Colonic mucosa (tissue), 4 donors: Measurements from ENCODE around the gene ZNF574. TPM values are rescaled to one million over a fixed set of nuclear protein-coding genes. Genes with fewer than 3 reads are reported as not detected.

Source experiments
- DNase-seq: peaks from one replicate; pipeline ENCODE4 v3.0.0-alpha.2; 2020
- H3K27ac ChIP-seq: fragments of 200-600 bp; one replicate; pipeline ENCODE4 v1.8.0; 2021
- H3K27me3 ChIP-seq: fragments of 200-600 bp; one replicate; pipeline ENCODE4 v1.8.0; 2021
- H3K36me3 ChIP-seq: fragments of 200-600 bp; one replicate; pipeline ENCODE4 v1.8.0; 2021
- H3K4me1 ChIP-seq: fragments of 200-600 bp; one replicate; pipeline ENCODE4 v1.8.0; 2021; ENCODE audit warnings: mild to moderate bottlenecking
- H3K4me3 ChIP-seq: fragments of 200-600 bp; one replicate; pipeline ENCODE4 v1.8.0; 2021
- H3K9ac ChIP-seq, 2 donors: one replicate each; pipeline ENCODE4 v1.7.0; 2013; ENCODE audit warnings: control low read depth in 2 of 2, low read depth in 2 of 2, low read length in 2 of 2
- H3K9me3 ChIP-seq: fragments of 200-600 bp; one replicate; pipeline ENCODE4 v1.8.0; 2021
- intact Hi-C: fragments of 100-400 bp; cut with DNase I; formaldehyde crosslinking; loops from one replicate; pipeline ENCODE4 v1.14.1; 2022
- total RNA-seq, 2 donors: library from RNA; stranded (reverse); fragmentation: NEBNext Ultra II Directional in 1 of 2; extraction: Animal tissue kit (Norgen Biotek cat#: 25700) in 1 of 2; gene quantifications; one replicate each; pipeline ENCODE4 v1.2.1, GENCODE V29; 2021
- TF ChIP-seq, protein P1 (sequence below): fragments of 200-600 bp; IDR thresholded peaks from one replicate; pipeline ENCODE4 v1.8.0; 2022; ENCODE audit warnings: antibody characterized with exemption, mild to moderate bottlenecking
- donor health status: healthy.
- donor health status: DM: no; HTN: no; CAD: no.
- donor health status: DM: no; HTN: no; CAD: no.

Gene ZNF574
- total RNA-seq, 2 donors from 2014 or later, result 14.7 to 15.9 TPM

DNA sequence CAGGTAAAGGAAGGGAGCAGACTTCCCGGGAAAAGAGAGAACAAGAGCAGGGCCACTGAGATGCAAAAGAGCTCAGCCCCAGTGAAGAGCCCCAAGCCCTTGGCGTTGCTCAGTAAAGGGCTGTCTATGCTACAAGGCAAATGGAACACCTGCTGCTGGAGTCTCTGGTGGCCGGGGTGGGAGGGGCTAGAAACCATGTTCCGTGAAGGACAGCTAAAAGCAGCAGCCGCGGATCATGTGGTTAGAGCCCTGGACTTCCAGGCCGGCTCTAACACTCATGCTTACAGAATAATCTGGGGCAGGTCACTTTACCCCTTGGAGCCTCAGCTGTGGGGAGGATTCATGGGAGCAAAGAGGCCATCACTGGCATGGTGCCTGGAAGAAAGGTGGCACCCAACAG lies 38.4 kb downstream of the ZNF574 start:
- Histone ChIP-seq H3K36me3 (no peaks in the 10 kb centered on the region), H3K4me1 (no peaks in the 10 kb centered on the region), H3K27ac (no peak overlapping the region), H3K9me3 (no peaks in the 10 kb centered on the region), H3K9ac (no peak overlapping the region), H3K4me3 (no peak overlapping the region), H3K27me3 (no peaks in the 10 kb centered on the region)
- DNase-seq, result no peak
- TF ChIP-seq, protein P1, sequence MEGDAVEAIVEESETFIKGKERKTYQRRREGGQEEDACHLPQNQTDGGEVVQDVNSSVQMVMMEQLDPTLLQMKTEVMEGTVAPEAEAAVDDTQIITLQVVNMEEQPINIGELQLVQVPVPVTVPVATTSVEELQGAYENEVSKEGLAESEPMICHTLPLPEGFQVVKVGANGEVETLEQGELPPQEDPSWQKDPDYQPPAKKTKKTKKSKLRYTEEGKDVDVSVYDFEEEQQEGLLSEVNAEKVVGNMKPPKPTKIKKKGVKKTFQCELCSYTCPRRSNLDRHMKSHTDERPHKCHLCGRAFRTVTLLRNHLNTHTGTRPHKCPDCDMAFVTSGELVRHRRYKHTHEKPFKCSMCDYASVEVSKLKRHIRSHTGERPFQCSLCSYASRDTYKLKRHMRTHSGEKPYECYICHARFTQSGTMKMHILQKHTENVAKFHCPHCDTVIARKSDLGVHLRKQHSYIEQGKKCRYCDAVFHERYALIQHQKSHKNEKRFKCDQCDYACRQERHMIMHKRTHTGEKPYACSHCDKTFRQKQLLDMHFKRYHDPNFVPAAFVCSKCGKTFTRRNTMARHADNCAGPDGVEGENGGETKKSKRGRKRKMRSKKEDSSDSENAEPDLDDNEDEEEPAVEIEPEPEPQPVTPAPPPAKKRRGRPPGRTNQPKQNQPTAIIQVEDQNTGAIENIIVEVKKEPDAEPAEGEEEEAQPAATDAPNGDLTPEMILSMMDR, result no peak
- intact Hi-C loops, result no loop called here

DNA sequence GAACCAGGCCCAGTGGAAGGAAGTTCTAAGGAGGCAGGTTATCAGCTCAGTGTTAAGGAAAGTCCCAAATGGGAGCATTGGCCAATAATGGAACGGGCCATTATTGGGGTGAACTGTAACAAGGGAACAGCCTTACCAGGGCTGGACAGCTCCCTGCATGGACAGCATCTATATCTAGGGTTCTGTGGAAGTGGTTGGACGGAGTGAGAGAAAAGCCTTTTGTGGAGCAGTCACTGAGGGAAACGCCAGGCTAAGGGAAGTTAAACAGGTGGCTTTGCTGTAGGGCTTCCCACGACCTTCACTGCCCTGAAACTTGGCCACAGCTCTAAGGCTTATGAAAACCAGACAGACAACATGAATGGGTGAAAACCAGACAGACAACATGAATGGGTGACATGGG lies 39.3 kb downstream of the ZNF574 start:
- H3K9me3 ChIP-seq, result no peaks in the 10 kb centered on the region
- no peaks in the 10 kb centered on the region for H3K36me3 ChIP-seq
- H3K27ac ChIP-seq, result no peak overlapping the region
- no peak for DNase-seq
- no peaks in the 10 kb centered on the region for H3K27me3 ChIP-seq
- intact Hi-C loops, result no loop called here
- no peaks in the 10 kb centered on the region for H3K4me1 ChIP-seq
- no peak overlapping the region for H3K4me3 ChIP-seq
- H3K9ac ChIP-seq, result no peak overlapping the region
- TF ChIP-seq, protein P1, result no peak

DNA sequence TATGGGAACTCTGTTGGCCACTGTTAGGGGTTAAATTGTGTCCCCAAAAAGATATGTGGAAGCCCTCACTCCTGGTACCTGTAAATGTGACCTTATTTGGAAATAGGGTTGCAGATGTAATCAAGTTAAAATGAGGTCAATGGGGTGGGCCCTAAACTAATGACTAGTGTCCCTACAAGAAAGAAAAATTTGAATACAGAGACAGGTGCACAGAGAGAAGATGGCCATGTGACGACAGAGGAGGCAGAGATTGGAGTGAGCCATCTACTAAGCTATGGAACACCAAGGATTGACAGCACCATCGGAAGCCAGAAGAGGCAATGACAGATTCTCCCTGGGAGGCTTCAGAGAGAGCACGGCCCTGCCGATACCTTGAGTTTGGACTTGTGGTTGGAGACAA lies 39.7 kb downstream of the ZNF574 start:
- no peak for DNase-seq
- intact Hi-C loops, result no loop called here
- Histone ChIP-seq H3K4me1 (no peaks in the 10 kb centered on the region), H3K9me3 (no peaks in the 10 kb centered on the region), H3K9ac (no peak overlapping the region), H3K27me3 (no peaks in the 10 kb centered on the region), H3K36me3 (no peaks in the 10 kb centered on the region), H3K27ac (no peak overlapping the region), H3K4me3 (no peak overlapping the region)
- TF ChIP-seq, protein P1, result no peak

DNA sequence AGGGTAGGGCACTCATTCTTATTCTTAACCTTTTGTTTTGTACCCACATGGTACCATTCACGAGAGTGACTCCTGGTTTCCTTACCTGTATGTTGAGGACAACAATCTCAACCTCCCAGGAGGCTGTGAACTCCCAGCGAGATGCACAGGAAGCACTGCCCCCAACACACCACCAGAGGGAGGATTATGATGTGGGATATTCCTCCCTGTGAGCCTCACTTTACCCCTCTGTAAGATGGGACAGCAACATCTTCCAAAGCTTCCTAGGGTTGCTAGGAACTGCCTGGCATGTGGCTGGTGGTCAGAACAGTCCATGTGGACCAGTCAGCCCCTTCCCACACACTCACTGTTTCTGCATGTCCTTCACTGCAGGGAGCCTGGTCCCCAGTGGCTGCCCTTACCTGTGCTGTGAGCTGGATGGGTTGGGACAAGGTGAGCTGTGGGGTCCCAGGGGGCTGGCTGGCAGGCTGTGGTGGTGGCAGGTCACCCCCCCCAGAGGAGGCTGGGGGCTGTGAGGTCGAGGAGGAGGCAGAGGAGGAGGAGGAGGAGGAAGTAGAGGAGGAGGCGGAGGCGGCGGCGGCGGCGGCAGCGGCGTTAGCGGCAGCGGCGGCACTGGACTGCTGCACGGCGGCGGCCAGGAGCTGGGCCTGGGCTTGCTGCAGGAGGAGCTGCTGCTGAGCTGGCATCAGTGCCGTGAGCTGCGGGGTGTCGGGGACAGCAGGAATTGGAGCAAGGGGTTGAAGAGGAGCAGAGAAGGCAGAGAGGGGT lies 40.5 kb downstream of the ZNF574 start:
- TF ChIP-seq, protein P1, result no peak
- intact Hi-C loops, result no loop called here
- no peak overlapping the region for H3K4me3 ChIP-seq
- no peaks in the 10 kb centered on the region for H3K9me3 ChIP-seq
- H3K9ac ChIP-seq, result no peak overlapping the region
- H3K27me3 ChIP-seq, result no peaks in the 10 kb centered on the region
- no peak overlapping the region for H3K27ac ChIP-seq
- DNase-seq, result no peak
- no peaks in the 10 kb centered on the region for H3K36me3 ChIP-seq
- no peaks in the 10 kb centered on the region for H3K4me1 ChIP-seq

DNA sequence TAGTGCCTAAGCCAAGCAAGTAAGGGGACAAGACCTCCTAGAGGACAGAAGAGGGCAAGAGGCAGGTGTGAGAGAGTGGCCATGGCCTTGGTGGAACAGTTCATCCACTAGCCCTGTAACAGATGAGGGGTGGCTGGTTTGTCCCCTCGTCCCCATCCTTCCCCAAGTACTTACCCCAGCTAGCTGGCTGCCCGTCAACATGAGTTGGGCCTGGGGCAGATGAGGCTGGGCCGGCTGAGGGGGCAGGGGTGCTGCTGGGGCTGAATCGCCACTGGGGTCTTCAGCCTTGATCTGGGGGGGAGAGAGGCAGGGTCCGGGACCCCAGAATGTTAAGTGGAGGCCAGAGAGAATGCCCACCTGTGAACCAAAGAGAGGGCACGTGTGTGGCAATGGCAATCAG lies 41.1 kb downstream of the ZNF574 start:
- Histone ChIP-seq H3K9me3 (no peaks in the 10 kb centered on the region), H3K4me1 (no peaks in the 10 kb centered on the region), H3K27ac (no peak overlapping the region), H3K27me3 (no peaks in the 10 kb centered on the region), H3K36me3 (no peaks in the 10 kb centered on the region), H3K9ac (no peak overlapping the region), H3K4me3 (no peak overlapping the region)
- intact Hi-C loops, result no loop called here
- TF ChIP-seq, protein P1, result no peak
- DNase-seq, result no peak
